Measurements from ENCODE around the gene TSC1. TPM values are rescaled to one million over a fixed set of nuclear protein-coding genes. Genes with fewer than 3 reads are reported as not detected.
A peak's percentile ranks its signal among the peaks of the same experiment; 100 is the strongest.

TSC1 gene
- total RNA-seq, 2 experiments from 2014 or later = 23.9 to 28.6 TPM

DNA sequence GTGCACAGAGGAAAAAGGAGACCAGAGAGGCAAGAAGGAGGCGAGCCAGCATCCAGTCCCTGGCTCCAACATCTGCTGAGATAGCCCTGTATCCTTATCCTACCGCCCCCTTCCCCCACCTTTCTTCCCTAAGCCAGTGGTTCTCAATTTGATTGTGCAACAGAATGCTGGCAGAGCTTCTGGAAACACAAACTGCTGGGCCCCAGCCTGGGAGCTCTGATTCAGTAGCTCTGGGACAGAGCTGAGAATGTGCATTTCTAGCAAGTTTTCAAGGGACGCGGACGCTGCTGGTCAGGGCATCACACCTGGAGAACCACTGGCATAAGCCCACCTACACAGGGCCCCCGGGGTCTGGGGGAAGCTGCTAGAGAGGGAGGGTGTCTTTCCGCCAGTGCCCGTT lies 87.4 kb downstream of the TSC1 start:
- ChIA-PET CTCF (interaction anchor here (0.5 to 1.6 kb wide), 3 partner anchors 9 to 157 kb away, joined by 3 to 5 read pairs (median 3); no protein-coding TSS in a partner anchor), POLR2A (no interaction called here)
- Mint-ChIP-seq H3K9me3 (ENCODE audit: low read depth) (no peaks in the 10 kb centered on the region), H3K36me3 (ENCODE audit: low read depth) (no peaks in the 10 kb centered on the region), H3K27me3 (no peaks in the 10 kb centered on the region), H3K4me3 (no peak overlapping the region), H3K27ac (no peak overlapping the region), H3K4me1 (no peaks in the 10 kb centered on the region)
- DNase-seq = no peak
- intact Hi-C loops (cut with DNase I, micrococcal nuclease) = no loop called here
- ATAC-seq = no peak

- CTCF ChIA-PET = interaction anchor here (1.6 kb wide), 1 partner anchor 45 kb away, joined by 5 read pairs; no protein-coding TSS in a partner anchor
- POLR2A ChIA-PET = interaction anchor here (0.6 kb wide), 2 partner anchors 25 to 190 kb away, joined by 3 to 4 read pairs; no protein-coding TSS in a partner anchor
- H3K4me3 Mint-ChIP-seq = no peak overlapping the region
- intact Hi-C loops (cut with DNase I, micrococcal nuclease) = no loop called here
- ATAC-seq (no peak), DNase-seq (no peak)
- H3K4me1 Mint-ChIP-seq = peaks cover 3% of the 10 kb centered on the region
- H3K9me3 Mint-ChIP-seq (ENCODE audit: low read depth) = no peaks in the 10 kb centered on the region
- H3K27ac Mint-ChIP-seq = no peak overlapping the region
- H3K27me3 Mint-ChIP-seq = no peaks in the 10 kb centered on the region
- no peaks in the 10 kb centered on the region for H3K36me3 Mint-ChIP-seq (ENCODE audit: low read depth)
These were observed 88.5 kb downstream of the TSC1 start for GRCh38 chr9:132855904-132856303.

GRCh38 chr9:132854832-132855231 lies 89.6 kb downstream of the TSC1 start:
- DNase-seq (no peak), ATAC-seq (no peak)
- intact Hi-C loops (cut with DNase I, micrococcal nuclease) = no loop called here
- POLR2A ChIA-PET = no interaction called here
- Mint-ChIP-seq H3K36me3 (ENCODE audit: low read depth) (no peaks in the 10 kb centered on the region), H3K4me1 (peaks cover 8% of the 10 kb centered on the region), H3K27me3 (no peaks in the 10 kb centered on the region), H3K4me3 (no peak overlapping the region), H3K9me3 (ENCODE audit: low read depth) (no peaks in the 10 kb centered on the region), H3K27ac (no peak overlapping the region)
- CTCF ChIA-PET = interaction anchor here (0.6 kb wide), 1 partner anchor 48 kb away, joined by 3 read pairs; no protein-coding TSS in a partner anchor

DNA sequence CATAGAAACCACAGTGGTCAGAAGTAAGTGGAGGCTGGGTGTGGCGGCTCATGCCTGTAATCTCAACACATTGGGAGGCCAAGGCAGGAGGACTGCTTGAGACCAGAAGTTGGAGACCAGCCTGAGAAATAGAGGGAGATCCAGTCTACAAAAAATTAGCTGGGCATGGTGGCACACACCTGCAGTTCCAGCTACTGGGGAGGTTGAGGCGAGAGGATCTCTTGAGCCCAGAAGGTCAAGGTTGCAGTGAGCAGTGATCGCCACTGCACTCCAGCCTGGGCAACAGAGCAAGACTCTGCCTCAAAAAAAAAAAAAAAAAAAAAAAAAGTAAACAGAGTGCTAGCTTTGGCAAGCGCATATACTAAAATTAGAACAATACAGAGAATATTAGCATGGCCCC lies 90.9 kb downstream of the TSC1 start:
- ChIA-PET CTCF (interaction anchor here (0.5 to 1.3 kb wide), 2 partner anchors 49 to 1094 kb away, joined by 3 read pairs; no protein-coding TSS in a partner anchor), POLR2A (interaction anchor here (0.6 kb wide), 1 partner anchor 1550 kb away, joined by 3 read pairs; no protein-coding TSS in a partner anchor)
- no peaks in the 10 kb centered on the region for H3K36me3 Mint-ChIP-seq (ENCODE audit: low read depth)
- ATAC-seq = no peak
- DNase-seq = no peak
- H3K27ac Mint-ChIP-seq = no peak overlapping the region
- peaks cover 16% of the 10 kb centered on the region for H3K4me1 Mint-ChIP-seq
- intact Hi-C loops (cut with DNase I, micrococcal nuclease) = no loop called here
- H3K4me3 Mint-ChIP-seq = no peak overlapping the region
- no peaks in the 10 kb centered on the region for H3K27me3 Mint-ChIP-seq
- H3K9me3 Mint-ChIP-seq (ENCODE audit: low read depth) = no peaks in the 10 kb centered on the region

DNA sequence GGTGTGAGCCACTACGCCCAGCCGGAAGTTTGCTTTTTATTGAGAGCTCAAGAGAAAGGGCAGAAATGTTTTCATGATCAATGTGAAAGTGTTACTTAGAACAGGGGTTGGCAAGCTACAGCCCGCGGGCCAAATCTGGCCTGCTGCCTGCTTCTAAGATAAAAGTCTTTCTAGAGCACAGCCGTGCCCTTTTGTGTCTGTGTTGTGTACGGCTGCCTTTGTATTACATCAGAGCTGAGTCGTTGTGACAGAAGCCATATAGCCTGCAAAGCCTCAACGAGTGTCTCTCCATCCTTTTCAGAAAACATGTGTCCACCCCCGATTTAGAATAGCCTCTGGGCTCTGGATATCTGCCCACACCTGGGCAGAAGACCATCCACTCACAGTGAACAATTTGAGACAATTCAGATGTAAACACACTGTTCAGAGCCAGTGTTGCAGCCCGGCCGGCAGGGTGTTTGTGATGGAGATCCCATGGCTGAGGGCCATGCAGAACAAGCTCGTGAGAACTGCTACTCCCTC lies 95.2 kb downstream of the TSC1 start:
- Mint-ChIP-seq H3K27me3 (no peaks in the 10 kb centered on the region), H3K9me3 (ENCODE audit: low read depth) (no peaks in the 10 kb centered on the region), H3K4me1 (peaks cover 17% of the 10 kb centered on the region), H3K27ac (peak overlapping the region; percentile 72), H3K36me3 (ENCODE audit: low read depth) (no peaks in the 10 kb centered on the region), H3K4me3 (peak overlapping the region; percentile 43)
- DNase-seq (peak; percentile 36), ATAC-seq (peak; percentile 56)
- CTCF ChIA-PET = interaction anchor here (0.9 to 3.7 kb wide), 7 partner anchors 31 to 598 kb away, joined by 3 to 29 read pairs (median 3); partner anchors contain the start of gene GFI1B
- POLR2A ChIA-PET = no interaction called here
- intact Hi-C loops (cut with DNase I, micrococcal nuclease) = loop anchor here in 1 of 2 experiments (2.0 kb wide), 1 partner anchor 54 kb away; no protein-coding TSS in a partner anchor

- Mint-ChIP-seq H3K4me1 (peaks cover 17% of the 10 kb centered on the region), H3K9me3 (ENCODE audit: low read depth) (no peaks in the 10 kb centered on the region), H3K27me3 (no peaks in the 10 kb centered on the region), H3K36me3 (ENCODE audit: low read depth) (no peaks in the 10 kb centered on the region), H3K4me3 (no peak overlapping the region), H3K27ac (no peak overlapping the region)
- CTCF ChIA-PET = interaction anchor here (0.8 to 1.0 kb wide), 2 partner anchors 54 to 56 kb away, joined by 3 to 4 read pairs; no protein-coding TSS in a partner anchor
- intact Hi-C loops (cut with DNase I, micrococcal nuclease) = no loop called here
- ATAC-seq (no peak), DNase-seq (no peak)
- POLR2A ChIA-PET = no interaction called here
These were observed 97.4 kb downstream of the TSC1 start for GRCh38 chr9:132846918-132847515.

DNA sequence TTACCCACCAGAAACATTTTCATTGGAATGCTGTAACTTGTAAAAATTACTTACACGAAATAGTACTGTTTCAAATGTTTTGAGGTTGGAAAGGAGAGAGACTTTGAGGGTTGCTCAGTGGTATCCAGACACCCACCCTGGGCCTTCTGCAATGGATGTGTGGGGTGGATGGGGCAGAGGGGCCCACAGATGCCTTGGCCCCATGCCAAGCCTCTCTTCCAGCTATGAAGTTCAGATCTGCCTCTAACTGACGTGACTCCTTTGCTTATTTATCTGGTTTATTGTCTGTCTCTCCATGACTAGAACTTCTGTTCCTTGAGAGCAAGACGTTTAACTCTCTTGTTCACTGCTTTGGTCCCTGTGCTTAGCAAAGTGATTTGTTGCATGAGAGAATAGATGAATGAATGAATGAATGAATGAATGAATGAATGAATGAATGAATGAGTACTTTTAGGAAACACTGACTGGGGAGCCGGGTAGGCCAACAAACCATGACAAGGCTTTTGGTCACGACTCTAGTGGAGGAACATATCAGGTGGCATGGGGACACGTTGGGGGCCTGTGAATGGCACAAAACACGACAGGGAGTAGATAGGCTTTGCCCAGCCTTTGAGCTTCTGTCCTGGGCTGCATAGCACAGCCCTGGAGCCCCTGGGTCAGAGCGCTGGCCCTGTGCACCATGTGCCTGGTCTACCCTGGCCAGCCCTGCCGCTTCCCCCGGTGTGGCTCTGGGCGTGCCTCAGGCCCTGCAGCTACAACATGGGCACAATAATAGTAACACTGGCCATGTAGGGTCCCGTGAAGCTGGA lies 98.1 kb downstream of the TSC1 start:
- intact Hi-C loops (cut with DNase I, micrococcal nuclease) = no loop called here
- CTCF ChIA-PET = no interaction called here

DNA sequence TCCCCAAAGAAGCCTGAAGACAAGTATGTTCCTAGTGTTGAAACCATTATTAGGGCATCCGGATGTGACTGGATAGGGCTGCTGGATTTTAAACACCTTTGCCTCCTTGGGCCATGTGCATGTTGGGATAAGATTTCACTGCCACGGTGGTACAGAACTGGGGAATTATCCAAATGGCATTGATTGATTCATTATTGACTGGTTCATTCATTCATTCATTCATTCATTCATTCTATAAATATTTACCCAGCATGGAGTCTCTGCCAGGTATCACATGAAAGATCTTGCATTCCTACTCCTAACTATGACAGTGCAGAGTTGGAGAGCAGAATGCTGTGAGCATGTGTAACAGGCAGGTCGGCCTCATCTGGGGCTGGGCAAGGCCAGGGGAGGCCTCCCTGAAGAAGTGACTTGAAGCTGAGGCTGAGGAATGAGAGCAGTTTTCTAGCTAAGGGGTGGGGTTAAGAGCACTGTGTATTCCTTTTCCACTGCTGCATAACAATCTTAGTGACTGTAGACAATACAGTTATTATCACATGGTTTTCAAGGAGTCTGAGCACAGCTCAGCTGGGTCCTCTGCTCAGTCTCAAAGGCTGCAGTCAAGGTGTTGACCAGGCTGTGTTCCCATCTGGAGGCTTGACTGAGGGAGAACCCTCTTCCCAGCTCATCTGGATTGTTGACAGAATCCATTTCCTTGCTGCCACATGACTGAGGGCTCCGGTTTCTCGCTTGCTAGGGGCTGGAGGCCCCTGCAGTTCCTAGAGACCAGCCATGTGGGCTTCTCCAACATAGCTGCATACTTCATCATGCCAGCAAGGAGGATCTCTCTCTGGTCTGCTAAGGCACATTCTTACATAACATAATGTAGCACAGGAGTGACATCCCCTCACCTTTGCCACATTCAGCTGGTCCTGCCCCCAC lies 102.0 kb downstream of the TSC1 start:
- no peaks in the 10 kb centered on the region for H3K27me3 Mint-ChIP-seq
- no peak overlapping the region for H3K4me3 Mint-ChIP-seq
- no peak for ATAC-seq
- POLR2A ChIA-PET = no interaction called here
- no peak for DNase-seq
- no peaks in the 10 kb centered on the region for H3K4me1 Mint-ChIP-seq
- CTCF ChIA-PET = no interaction called here
- no peak overlapping the region for H3K27ac Mint-ChIP-seq
- intact Hi-C loops (cut with DNase I, micrococcal nuclease) = no loop called here
- H3K36me3 Mint-ChIP-seq (ENCODE audit: low read depth) = no peaks in the 10 kb centered on the region
- H3K9me3 Mint-ChIP-seq (ENCODE audit: low read depth) = no peaks in the 10 kb centered on the region

More for the DNA sequence above, 98.1 kb downstream of the TSC1 start:
- Mint-ChIP-seq H3K4me1 (peaks cover 17% of the 10 kb centered on the region), H3K27me3 (no peaks in the 10 kb centered on the region), H3K36me3 (ENCODE audit: low read depth) (no peaks in the 10 kb centered on the region), H3K27ac (no peak overlapping the region), H3K4me3 (no peak overlapping the region), H3K9me3 (ENCODE audit: low read depth) (no peaks in the 10 kb centered on the region)
- POLR2A ChIA-PET = no interaction called here
- no peak for ATAC-seq
- no peak for DNase-seq

Small RNA genes lying within 50 kb of the gene (microRNA-seq; reads per million reads assigned to microRNA genes)
- gene MIR548AW (ENCODE audit: borderline replicate concordance) = 1.1 reads per million

Other genes with a start within 250 kb of the TSC1 start
- gene AK8, start 66.3 kb downstream of the TSC1 start, total RNA-seq = under 1 TPM in 1 of 2 experiments, not detected in 1; 0.21 TPM
- gene SPACA9, start 65.7 kb downstream of the TSC1 start, total RNA-seq = 1 to 10 TPM; 2.7 to 4.4 TPM
- gene GFI1B, start 34.1 kb upstream of the TSC1 start, total RNA-seq = under 1 TPM in 1 of 2 experiments, not detected in 1; 0.19 TPM
- gene GTF3C5, start 86.4 kb upstream of the TSC1 start, total RNA-seq = 10 to 100 TPM; 81.3 to 84.5 TPM
- gene CEL, start 117.4 kb upstream of the TSC1 start, total RNA-seq = 1 to 10 TPM in 1 of 2 experiments, under 1 TPM in 1; 0.98 to 1.2 TPM
- gene RALGDS, start 176.6 kb upstream of the TSC1 start, total RNA-seq = 10 to 100 TPM; 65.1 to 78.6 TPM
- 1 to 10 TPM; 3.8 to 4.8 TPM for gene GBGT1, start 219.3 kb upstream of the TSC1 start, total RNA-seq

All from activated CD4-positive, alpha-beta T cell treated with anti-CD3 and anti-CD28 coated beads for 36 hours (primary cell).